ENCODE data around the gene TRDN. TPM values are rescaled to one million over a fixed set of nuclear protein-coding genes. Genes with fewer than 3 reads are reported as not detected.

The TRDN gene
- total RNA-seq, 1 donor from 2014 or later: 0.12 TPM

DNA sequence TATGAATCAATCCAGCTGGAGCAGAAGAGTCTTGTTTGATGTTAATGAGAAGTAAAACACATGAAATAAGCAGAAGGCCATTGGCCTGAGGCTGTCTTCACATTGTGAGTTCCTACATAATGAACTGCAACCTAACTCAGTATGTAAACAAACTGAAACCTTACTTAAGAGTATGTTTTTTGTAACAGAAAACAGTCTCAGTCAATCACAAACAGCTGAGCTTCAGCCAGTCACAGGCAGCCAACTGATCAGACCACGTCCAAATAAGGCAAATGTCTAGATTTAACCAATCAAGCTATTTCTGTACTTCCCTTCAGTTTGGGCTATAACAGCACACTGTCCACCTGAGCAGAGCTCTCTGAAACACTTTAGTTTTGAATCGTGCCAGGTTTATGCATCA is 234.7 kb downstream of the TRDN start:
- H3K27ac Mint-ChIP-seq: no peak overlapping the region
- no peaks in the 10 kb centered on the region for H3K9me3 Mint-ChIP-seq (ENCODE audit: low read depth)
- no peaks in the 10 kb centered on the region for H3K27me3 Mint-ChIP-seq
- no peak for DNase-seq (ENCODE audit: low spot score, unreplicated experiment)
- no peaks in the 10 kb centered on the region for H3K4me1 Mint-ChIP-seq (ENCODE audit: low read depth)
- H3K4me3 Mint-ChIP-seq (ENCODE audit: low read depth): no peak overlapping the region
- TF ChIP-seq, protein P1, sequence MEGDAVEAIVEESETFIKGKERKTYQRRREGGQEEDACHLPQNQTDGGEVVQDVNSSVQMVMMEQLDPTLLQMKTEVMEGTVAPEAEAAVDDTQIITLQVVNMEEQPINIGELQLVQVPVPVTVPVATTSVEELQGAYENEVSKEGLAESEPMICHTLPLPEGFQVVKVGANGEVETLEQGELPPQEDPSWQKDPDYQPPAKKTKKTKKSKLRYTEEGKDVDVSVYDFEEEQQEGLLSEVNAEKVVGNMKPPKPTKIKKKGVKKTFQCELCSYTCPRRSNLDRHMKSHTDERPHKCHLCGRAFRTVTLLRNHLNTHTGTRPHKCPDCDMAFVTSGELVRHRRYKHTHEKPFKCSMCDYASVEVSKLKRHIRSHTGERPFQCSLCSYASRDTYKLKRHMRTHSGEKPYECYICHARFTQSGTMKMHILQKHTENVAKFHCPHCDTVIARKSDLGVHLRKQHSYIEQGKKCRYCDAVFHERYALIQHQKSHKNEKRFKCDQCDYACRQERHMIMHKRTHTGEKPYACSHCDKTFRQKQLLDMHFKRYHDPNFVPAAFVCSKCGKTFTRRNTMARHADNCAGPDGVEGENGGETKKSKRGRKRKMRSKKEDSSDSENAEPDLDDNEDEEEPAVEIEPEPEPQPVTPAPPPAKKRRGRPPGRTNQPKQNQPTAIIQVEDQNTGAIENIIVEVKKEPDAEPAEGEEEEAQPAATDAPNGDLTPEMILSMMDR (IDR thresholded peaks at IDR 0.05; ENCODE audit: unreplicated experiment): no peak
- no peaks in the 10 kb centered on the region for H3K36me3 Mint-ChIP-seq (ENCODE audit: insufficient read depth)

DNA sequence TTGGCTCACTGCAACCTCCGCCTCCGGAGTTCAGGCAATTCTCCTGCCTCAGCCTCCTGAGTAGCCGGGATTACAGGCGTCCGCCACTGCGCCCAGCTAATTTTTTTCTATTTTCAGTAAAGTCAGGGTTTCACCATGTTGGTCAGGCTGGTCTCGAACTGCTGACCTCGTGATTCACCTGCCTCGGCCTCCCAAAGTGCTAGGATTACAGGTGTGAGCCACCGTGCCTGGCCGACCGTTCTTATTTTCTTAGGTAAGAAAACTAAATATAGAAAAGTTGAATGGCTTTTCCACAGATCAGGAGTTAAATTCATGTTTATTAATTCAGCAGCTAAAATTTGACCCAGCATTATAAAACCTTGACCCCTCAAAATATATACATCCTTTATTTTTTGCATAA is 238.7 kb downstream of the TRDN start:
- Mint-ChIP-seq H3K36me3 (ENCODE audit: insufficient read depth) (no peaks in the 10 kb centered on the region), H3K9me3 (ENCODE audit: low read depth) (no peaks in the 10 kb centered on the region), H3K27ac (no peak overlapping the region), H3K27me3 (no peaks in the 10 kb centered on the region), H3K4me1 (ENCODE audit: low read depth) (peaks cover 3% of the 10 kb centered on the region), H3K4me3 (ENCODE audit: low read depth) (no peak overlapping the region)
- TF ChIP-seq, protein P1 (IDR thresholded peaks at IDR 0.05; ENCODE audit: unreplicated experiment): no peak
- no peak for DNase-seq (ENCODE audit: low spot score, unreplicated experiment)

DNA sequence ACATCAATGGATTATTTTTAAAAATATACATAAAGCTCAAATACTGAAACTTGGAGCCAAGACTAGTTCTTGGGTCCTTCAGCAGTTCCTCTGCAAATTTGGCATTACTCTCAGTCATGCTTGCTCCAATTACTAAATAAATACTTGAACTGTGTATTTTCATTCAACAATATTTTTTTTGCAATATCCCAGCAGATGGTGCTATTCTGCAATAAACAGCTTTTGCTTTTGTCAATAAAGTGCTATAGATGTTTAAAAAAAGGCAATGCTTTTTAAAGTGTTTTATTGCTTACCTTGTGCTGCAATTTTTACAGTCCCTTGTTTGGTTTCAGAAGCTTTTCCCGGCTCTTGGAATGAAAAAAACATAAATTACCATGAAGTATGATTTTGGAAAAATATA is 243.4 kb downstream of the TRDN start:
- H3K9me3 Mint-ChIP-seq (ENCODE audit: low read depth): no peaks in the 10 kb centered on the region
- no peaks in the 10 kb centered on the region for H3K27me3 Mint-ChIP-seq
- no peak overlapping the region for H3K27ac Mint-ChIP-seq
- H3K4me1 Mint-ChIP-seq (ENCODE audit: low read depth): peaks cover 3% of the 10 kb centered on the region
- no peak for DNase-seq (ENCODE audit: low spot score, unreplicated experiment)
- no peak overlapping the region for H3K4me3 Mint-ChIP-seq (ENCODE audit: low read depth)
- no peaks in the 10 kb centered on the region for H3K36me3 Mint-ChIP-seq (ENCODE audit: insufficient read depth)
- TF ChIP-seq, protein P1 (IDR thresholded peaks at IDR 0.05; ENCODE audit: unreplicated experiment): peak; percentile 41

DNA sequence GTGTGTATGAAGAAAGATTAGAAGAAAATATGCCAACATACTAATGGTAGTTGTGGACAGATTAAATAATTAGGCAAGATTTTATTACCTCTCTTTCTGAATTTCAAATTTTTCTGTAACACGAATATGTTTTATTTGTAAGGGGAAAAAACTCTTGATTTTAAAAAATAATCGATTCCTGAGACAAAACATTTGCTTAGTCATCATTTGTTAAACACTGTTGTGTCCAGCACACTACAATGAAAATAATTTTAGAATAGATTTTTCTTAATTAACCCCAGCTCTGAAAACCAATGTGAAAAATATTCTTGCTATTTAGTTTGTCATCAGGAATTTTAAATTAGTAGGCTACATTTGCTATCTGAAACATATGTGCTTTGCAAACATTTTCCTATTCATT is 253.0 kb downstream of the TRDN start:
- H3K27ac Mint-ChIP-seq: no peak overlapping the region
- H3K9me3 Mint-ChIP-seq (ENCODE audit: low read depth): no peaks in the 10 kb centered on the region
- no peaks in the 10 kb centered on the region for H3K4me1 Mint-ChIP-seq (ENCODE audit: low read depth)
- TF ChIP-seq, protein P1 (IDR thresholded peaks at IDR 0.05; ENCODE audit: unreplicated experiment): no peak
- DNase-seq (ENCODE audit: low spot score, unreplicated experiment): no peak
- H3K4me3 Mint-ChIP-seq (ENCODE audit: low read depth): no peak overlapping the region
- H3K27me3 Mint-ChIP-seq: no peaks in the 10 kb centered on the region
- no peaks in the 10 kb centered on the region for H3K36me3 Mint-ChIP-seq (ENCODE audit: insufficient read depth)

DNA sequence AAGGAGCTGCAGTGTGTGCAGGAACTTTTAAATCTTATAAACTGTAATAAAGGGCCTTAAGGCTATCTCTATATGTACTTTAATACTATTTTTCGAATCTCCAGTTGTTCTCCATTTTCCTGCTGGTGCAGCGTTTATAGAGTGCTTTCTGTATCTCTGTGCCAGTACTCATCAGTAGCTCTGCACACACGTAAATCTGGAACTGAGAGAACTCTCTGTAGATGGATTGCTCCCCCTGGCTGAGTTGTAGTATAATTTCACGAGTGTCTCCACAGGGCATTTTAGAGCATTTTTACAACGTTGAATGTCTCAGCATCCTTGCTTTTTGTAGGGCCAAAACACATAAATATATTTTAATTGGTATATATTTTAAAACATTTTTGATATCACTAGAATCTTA is 256.5 kb downstream of the TRDN start:
- no peaks in the 10 kb centered on the region for H3K36me3 Mint-ChIP-seq (ENCODE audit: insufficient read depth)
- H3K27me3 Mint-ChIP-seq: no peaks in the 10 kb centered on the region
- no peak for DNase-seq (ENCODE audit: low spot score, unreplicated experiment)
- no peaks in the 10 kb centered on the region for H3K4me1 Mint-ChIP-seq (ENCODE audit: low read depth)
- no peak overlapping the region for H3K27ac Mint-ChIP-seq
- no peak overlapping the region for H3K4me3 Mint-ChIP-seq (ENCODE audit: low read depth)
- no peaks in the 10 kb centered on the region for H3K9me3 Mint-ChIP-seq (ENCODE audit: low read depth)
- TF ChIP-seq, protein P1 (IDR thresholded peaks at IDR 0.05; ENCODE audit: unreplicated experiment): peak; percentile 56
